ENCODE measurements around the gene BRD2. TPM values are rescaled to one million over a fixed set of nuclear protein-coding genes. Genes with fewer than 3 reads are reported as not detected.

Gene BRD2
- total RNA-seq, 4 donors from 2014 or later: 110 to 152 (median 132) TPM

- peak; percentile 63 for DNase-seq
- peaks cover 0 to 28% (median 21%) of the 10 kb centered on the region in 3 donors for H3K4me1 ChIP-seq
- H3K9me3 ChIP-seq: no peaks in the 10 kb centered on the region
- peak overlapping the region in 3 of 4 donors; percentile 15 to 54 (median 25) for H3K4me3 ChIP-seq
- peak overlapping the region; percentile 47 to 84 (median 78) for H3K27ac ChIP-seq
- intact Hi-C loops (cut with DNase I): no loop called here
- peaks cover 0 to 20% (median 0%) of the 10 kb centered on the region in 4 donors for H3K27me3 ChIP-seq
- TF ChIP-seq CTCF (IDR thresholded peaks at IDR 0.05) (no peak), POLR2A (IDR thresholded peaks at IDR 0.05) (peak in 1 of 4 donors; percentile 49)
- no peaks in the 10 kb centered on the region for H3K36me3 ChIP-seq
- 10 to 15% methylated on average over 5 to 6 of the region's 6 CpGs for WGBS, 2 donors
Observed at GRCh38 chr6:33018904-33019303, 50.5 kb downstream of the BRD2 start.

- TF ChIP-seq CTCF (IDR thresholded peaks at IDR 0.05): no peak
- no peak for TF ChIP-seq POLR2A (IDR thresholded peaks at IDR 0.05)
- intact Hi-C loops (cut with DNase I): no loop called here
- H3K4me1 ChIP-seq: peaks cover 0 to 28% (median 21%) of the 10 kb centered on the region in 3 donors
- H3K36me3 ChIP-seq: no peaks in the 10 kb centered on the region
- no peak for DNase-seq
- peak overlapping the region; percentile 47 to 84 (median 78) for H3K27ac ChIP-seq
- peak overlapping the region in 3 of 4 donors; percentile 15 to 54 (median 25) for H3K4me3 ChIP-seq
- no peaks in the 10 kb centered on the region for H3K9me3 ChIP-seq
- peaks cover 0 to 15% (median 0%) of the 10 kb centered on the region in 4 donors for H3K27me3 ChIP-seq
Observed at GRCh38 chr6:33019372-33019771, 51.0 kb downstream of the BRD2 start.

- Histone ChIP-seq H3K27me3 (peaks cover 0 to 4% (median 0%) of the 10 kb centered on the region in 4 donors), H3K27ac (no peak overlapping the region), H3K4me3 (no peak overlapping the region), H3K4me1 (peaks cover 0 to 28% (median 21%) of the 10 kb centered on the region in 3 donors), H3K9me3 (no peaks in the 10 kb centered on the region), H3K36me3 (no peaks in the 10 kb centered on the region)
- intact Hi-C loops (cut with DNase I): no loop called here
- WGBS, 2 donors: 95 to 100% methylated on average over 2 to 8 of the region's 11 CpGs
- TF ChIP-seq CTCF (IDR thresholded peaks at IDR 0.05): no peak
- TF ChIP-seq POLR2A (IDR thresholded peaks at IDR 0.05): no peak
- DNase-seq: no peak
Observed at GRCh38 chr6:33021917-33022316, 53.5 kb downstream of the BRD2 start.

GRCh38 chr6:33023536-33023935 is 55.1 kb downstream of the BRD2 start:
- 58 to 87% methylated on average over 2 to 3 of the region's 3 CpGs for WGBS, 2 donors
- no peak for DNase-seq
- Histone ChIP-seq H3K4me1 (peaks cover 0 to 21% (median 11%) of the 10 kb centered on the region in 3 donors), H3K36me3 (no peaks in the 10 kb centered on the region), H3K9me3 (no peaks in the 10 kb centered on the region), H3K4me3 (no peak overlapping the region), H3K27me3 (no peaks in the 10 kb centered on the region), H3K27ac (no peak overlapping the region)
- no peak for TF ChIP-seq CTCF (IDR thresholded peaks at IDR 0.05)
- no peak for TF ChIP-seq POLR2A (IDR thresholded peaks at IDR 0.05)
- intact Hi-C loops (cut with DNase I): no loop called here

GRCh38 chr6:33024521-33024920 is 56.1 kb downstream of the BRD2 start:
- Histone ChIP-seq H3K4me1 (peaks cover 0 to 19% (median 7%) of the 10 kb centered on the region in 3 donors), H3K9me3 (no peaks in the 10 kb centered on the region), H3K4me3 (no peak overlapping the region), H3K36me3 (no peaks in the 10 kb centered on the region), H3K27me3 (no peaks in the 10 kb centered on the region), H3K27ac (no peak overlapping the region)
- DNase-seq: no peak
- no peak for TF ChIP-seq POLR2A (IDR thresholded peaks at IDR 0.05)
- intact Hi-C loops (cut with DNase I): no loop called here

All from esophagus squamous epithelium (tissue), 5 donors.